ENCODE data around the gene APOBEC3F. TPM values are rescaled to one million over a fixed set of nuclear protein-coding genes. Genes with fewer than 3 reads are reported as not detected.

APOBEC3F gene
- polyA plus RNA-seq, 1 of the 3 experiments (the other 2 are of a cell fraction): 3.8 TPM

DNA sequence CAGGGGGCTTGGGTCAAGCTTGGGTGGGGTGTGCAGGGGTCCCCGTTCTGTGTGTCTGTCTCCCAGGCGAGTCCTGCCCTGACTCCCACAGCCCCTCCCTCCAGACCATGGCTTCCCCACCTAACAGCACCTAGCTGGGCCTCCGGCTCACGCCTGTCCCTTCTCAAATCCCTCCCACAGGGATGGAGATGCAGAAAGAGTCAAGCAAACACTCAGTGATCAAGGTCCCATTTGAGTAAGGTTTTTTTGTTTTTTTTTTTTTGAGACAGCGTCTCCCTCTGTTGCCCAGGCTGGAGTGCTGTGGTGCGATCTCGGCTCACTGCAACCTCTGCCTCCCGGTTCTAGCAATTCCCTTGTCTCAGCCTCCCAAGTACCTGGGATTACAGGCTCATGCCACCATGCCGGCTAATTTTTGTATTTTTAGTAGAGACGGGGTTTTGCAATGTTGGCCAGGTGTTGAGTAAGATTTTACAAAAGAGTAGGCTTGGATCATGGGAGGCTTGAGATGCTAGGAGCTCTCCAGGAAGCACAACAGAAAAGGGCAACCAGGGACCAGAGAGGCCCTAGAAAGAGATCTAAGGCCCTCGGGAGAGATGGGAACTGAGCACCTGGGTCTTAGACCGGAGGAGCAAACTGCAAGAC lies 14.0 kb upstream of the APOBEC3F start:
- POLR2A ChIA-PET: no interaction called here
- no peak overlapping the region for H3K4me3 ChIP-seq (ENCODE audit: low read depth in 2 of 2, low read length in 1 of 2)

DNA sequence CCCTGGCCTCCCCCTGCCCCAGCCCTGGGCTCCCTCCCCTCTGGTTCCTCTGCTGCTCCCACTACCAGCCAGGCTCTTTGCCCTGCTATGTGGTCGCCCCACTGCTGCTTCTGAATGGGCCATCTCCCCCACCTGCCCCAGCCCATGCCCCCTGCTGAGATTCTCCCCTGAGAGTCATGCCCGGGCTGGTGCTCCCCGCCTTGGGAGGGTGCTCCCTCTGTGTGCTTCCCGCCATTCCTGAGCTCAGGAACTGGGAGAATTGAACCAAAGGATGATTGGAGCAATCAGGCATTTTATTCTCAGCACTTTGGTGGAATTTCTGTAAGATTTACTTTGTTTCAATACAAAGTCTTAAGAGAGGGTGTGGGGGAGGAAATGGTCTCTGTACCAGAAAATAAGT lies 12.9 kb upstream of the APOBEC3F start:
- H3F3A ChIP-seq (replicated peaks; ENCODE audit: insufficient read depth): no peaks in the 10 kb centered on the region
- H3K27me3 ChIP-seq (ENCODE audit: insufficient read depth): no peaks in the 10 kb centered on the region
- no peak overlapping the region for H3K4me3 ChIP-seq (ENCODE audit: low read depth in 2 of 2, low read length in 1 of 2)
- no peak overlapping the region for H2AFZ ChIP-seq (ENCODE audit: low read depth)
- H3K9me2 ChIP-seq: no peaks in the 10 kb centered on the region
- H3K9ac ChIP-seq: no peak overlapping the region
- no peaks in the 10 kb centered on the region for H3K36me3 ChIP-seq (replicated peaks in 1 of 2; ENCODE audit: control insufficient read depth in 1 of 2, insufficient read depth in 2 of 2, low read length in 1 of 2)
- H3K4me1 ChIP-seq (ENCODE audit: control insufficient read depth in 1 of 2, insufficient read depth in 2 of 2, low read depth in 1 of 2, low read length in 1 of 2): no peaks in the 10 kb centered on the region
- no peaks in the 10 kb centered on the region for H3K9me3 ChIP-seq
- no peak overlapping the region for H3K27ac ChIP-seq (ENCODE audit: low read depth in 2 of 2, low read length in 1 of 2)
- H3K4me2 ChIP-seq: no peak overlapping the region
- POLR2A ChIA-PET: no interaction called here
- CTCF ChIA-PET: interaction anchor here (0.7 kb wide), 1 partner anchor 14 kb away, joined by 3 read pairs; the partner anchor contains the start of gene APOBEC3C
- TF ChIP-seq JUND (IDR thresholded peaks at IDR 0.05) (no peak), GABPA (IDR thresholded peaks at IDR 0.05; ENCODE audit: low read depth) (no peak), MEF2A (IDR thresholded peaks at IDR 0.05; ENCODE audit: borderline replicate concordance, low read depth) (no peak), POLR2AphosphoS5 (IDR thresholded peaks at IDR 0.05; ENCODE audit: low read depth, low read length) (no peak), SMC3 (IDR thresholded peaks at IDR 0.05; ENCODE audit: low read depth, low read length) (no peak), NRF1 (IDR thresholded peaks at IDR 0.05; ENCODE audit: low read depth, low read length) (no peak), FOXJ3 (CRISPR knock-in tag; IDR thresholded peaks at IDR 0.05) (no peak)
- TF ChIP-seq, protein P1, sequence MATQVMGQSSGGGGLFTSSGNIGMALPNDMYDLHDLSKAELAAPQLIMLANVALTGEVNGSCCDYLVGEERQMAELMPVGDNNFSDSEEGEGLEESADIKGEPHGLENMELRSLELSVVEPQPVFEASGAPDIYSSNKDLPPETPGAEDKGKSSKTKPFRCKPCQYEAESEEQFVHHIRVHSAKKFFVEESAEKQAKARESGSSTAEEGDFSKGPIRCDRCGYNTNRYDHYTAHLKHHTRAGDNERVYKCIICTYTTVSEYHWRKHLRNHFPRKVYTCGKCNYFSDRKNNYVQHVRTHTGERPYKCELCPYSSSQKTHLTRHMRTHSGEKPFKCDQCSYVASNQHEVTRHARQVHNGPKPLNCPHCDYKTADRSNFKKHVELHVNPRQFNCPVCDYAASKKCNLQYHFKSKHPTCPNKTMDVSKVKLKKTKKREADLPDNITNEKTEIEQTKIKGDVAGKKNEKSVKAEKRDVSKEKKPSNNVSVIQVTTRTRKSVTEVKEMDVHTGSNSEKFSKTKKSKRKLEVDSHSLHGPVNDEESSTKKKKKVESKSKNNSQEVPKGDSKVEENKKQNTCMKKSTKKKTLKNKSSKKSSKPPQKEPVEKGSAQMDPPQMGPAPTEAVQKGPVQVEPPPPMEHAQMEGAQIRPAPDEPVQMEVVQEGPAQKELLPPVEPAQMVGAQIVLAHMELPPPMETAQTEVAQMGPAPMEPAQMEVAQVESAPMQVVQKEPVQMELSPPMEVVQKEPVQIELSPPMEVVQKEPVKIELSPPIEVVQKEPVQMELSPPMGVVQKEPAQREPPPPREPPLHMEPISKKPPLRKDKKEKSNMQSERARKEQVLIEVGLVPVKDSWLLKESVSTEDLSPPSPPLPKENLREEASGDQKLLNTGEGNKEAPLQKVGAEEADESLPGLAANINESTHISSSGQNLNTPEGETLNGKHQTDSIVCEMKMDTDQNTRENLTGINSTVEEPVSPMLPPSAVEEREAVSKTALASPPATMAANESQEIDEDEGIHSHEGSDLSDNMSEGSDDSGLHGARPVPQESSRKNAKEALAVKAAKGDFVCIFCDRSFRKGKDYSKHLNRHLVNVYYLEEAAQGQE (IDR thresholded peaks at IDR 0.05; ENCODE audit: low read depth, low read length): no peak
- TF ChIP-seq, protein P2, sequence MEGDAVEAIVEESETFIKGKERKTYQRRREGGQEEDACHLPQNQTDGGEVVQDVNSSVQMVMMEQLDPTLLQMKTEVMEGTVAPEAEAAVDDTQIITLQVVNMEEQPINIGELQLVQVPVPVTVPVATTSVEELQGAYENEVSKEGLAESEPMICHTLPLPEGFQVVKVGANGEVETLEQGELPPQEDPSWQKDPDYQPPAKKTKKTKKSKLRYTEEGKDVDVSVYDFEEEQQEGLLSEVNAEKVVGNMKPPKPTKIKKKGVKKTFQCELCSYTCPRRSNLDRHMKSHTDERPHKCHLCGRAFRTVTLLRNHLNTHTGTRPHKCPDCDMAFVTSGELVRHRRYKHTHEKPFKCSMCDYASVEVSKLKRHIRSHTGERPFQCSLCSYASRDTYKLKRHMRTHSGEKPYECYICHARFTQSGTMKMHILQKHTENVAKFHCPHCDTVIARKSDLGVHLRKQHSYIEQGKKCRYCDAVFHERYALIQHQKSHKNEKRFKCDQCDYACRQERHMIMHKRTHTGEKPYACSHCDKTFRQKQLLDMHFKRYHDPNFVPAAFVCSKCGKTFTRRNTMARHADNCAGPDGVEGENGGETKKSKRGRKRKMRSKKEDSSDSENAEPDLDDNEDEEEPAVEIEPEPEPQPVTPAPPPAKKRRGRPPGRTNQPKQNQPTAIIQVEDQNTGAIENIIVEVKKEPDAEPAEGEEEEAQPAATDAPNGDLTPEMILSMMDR (IDR thresholded peaks at IDR 0.05): no peak
- TF ChIP-seq, protein P3, sequence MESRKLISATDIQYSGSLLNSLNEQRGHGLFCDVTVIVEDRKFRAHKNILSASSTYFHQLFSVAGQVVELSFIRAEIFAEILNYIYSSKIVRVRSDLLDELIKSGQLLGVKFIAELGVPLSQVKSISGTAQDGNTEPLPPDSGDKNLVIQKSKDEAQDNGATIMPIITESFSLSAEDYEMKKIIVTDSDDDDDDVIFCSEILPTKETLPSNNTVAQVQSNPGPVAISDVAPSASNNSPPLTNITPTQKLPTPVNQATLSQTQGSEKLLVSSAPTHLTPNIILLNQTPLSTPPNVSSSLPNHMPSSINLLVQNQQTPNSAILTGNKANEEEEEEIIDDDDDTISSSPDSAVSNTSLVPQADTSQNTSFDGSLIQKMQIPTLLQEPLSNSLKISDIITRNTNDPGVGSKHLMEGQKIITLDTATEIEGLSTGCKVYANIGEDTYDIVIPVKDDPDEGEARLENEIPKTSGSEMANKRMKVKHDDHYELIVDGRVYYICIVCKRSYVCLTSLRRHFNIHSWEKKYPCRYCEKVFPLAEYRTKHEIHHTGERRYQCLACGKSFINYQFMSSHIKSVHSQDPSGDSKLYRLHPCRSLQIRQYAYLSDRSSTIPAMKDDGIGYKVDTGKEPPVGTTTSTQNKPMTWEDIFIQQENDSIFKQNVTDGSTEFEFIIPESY (IDR thresholded peaks at IDR 0.05; ENCODE audit: borderline replicate concordance, low read depth): no peak
- no peak for DNase-seq
- H3K79me2 ChIP-seq (ENCODE audit: insufficient read depth): no peaks in the 10 kb centered on the region
- WGBS (ENCODE audit: low lambda C conversion rate): no CpG with 5 or more reads among the region's 4 CpGs
- H4K20me1 ChIP-seq (ENCODE audit: insufficient read depth): no peaks in the 10 kb centered on the region

More for the DNA sequence above, 14.0 kb upstream of the APOBEC3F start:
- Histone ChIP-seq H3K9ac (no peak overlapping the region), H3K9me3 (no peaks in the 10 kb centered on the region), H3K9me2 (no peaks in the 10 kb centered on the region), H3K4me2 (no peak overlapping the region), H3K27me3 (ENCODE audit: insufficient read depth) (no peaks in the 10 kb centered on the region), H3K36me3 (replicated peaks in 1 of 2; ENCODE audit: control insufficient read depth in 1 of 2, insufficient read depth in 2 of 2, low read length in 1 of 2) (no peaks in the 10 kb centered on the region), H3F3A (replicated peaks; ENCODE audit: insufficient read depth) (no peaks in the 10 kb centered on the region), H3K27ac (ENCODE audit: low read depth in 2 of 2, low read length in 1 of 2) (no peak overlapping the region), H3K4me1 (ENCODE audit: control insufficient read depth in 1 of 2, insufficient read depth in 2 of 2, low read depth in 1 of 2, low read length in 1 of 2) (peaks cover 0 to under 1% of the 10 kb centered on the region in 2 experiments; a peak in 1 of 4 replicates), H3K79me2 (ENCODE audit: insufficient read depth) (no peaks in the 10 kb centered on the region), H2AFZ (ENCODE audit: low read depth) (no peak overlapping the region), H4K20me1 (ENCODE audit: insufficient read depth) (no peaks in the 10 kb centered on the region)
- WGBS (ENCODE audit: low lambda C conversion rate): 86% methylated on average over 8 of the region's 12 CpGs
- CTCF ChIA-PET: no interaction called here
- DNase-seq: no peak
- no peak for TF ChIP-seq RCOR1 (IDR thresholded peaks at IDR 0.05; ENCODE audit: low read length)
- no peak for TF ChIP-seq GATA2 (CRISPR knock-in tag; IDR thresholded peaks at IDR 0.05)
- no peak for TF ChIP-seq TEAD4 (IDR thresholded peaks at IDR 0.05; ENCODE audit: borderline replicate concordance, insufficient read depth)
- TF ChIP-seq, protein P4, sequence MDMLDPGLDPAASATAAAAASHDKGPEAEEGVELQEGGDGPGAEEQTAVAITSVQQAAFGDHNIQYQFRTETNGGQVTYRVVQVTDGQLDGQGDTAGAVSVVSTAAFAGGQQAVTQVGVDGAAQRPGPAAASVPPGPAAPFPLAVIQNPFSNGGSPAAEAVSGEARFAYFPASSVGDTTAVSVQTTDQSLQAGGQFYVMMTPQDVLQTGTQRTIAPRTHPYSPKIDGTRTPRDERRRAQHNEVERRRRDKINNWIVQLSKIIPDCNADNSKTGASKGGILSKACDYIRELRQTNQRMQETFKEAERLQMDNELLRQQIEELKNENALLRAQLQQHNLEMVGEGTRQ (IDR thresholded peaks at IDR 0.05; ENCODE audit: borderline replicate concordance, low read depth, low read length): no peak
